GM19395 (cell line): ENCODE results near the gene FGR.
"Not testable (repeated sequence)": the region's sequence is repeated elsewhere in the genome, so short reads cannot be mapped to it uniquely, and the experiment has no call there.

Experiments
- ATAC-seq: cut with Tn5 transposase; IDR thresholded peaks from one replicate; pipeline ENCODE4 v1.9.1; 2021; ENCODE audit warnings: mild to moderate bottlenecking, moderate library complexity; ENCODE audit not compliant: unreplicated experiment

The FGR gene

DNA sequence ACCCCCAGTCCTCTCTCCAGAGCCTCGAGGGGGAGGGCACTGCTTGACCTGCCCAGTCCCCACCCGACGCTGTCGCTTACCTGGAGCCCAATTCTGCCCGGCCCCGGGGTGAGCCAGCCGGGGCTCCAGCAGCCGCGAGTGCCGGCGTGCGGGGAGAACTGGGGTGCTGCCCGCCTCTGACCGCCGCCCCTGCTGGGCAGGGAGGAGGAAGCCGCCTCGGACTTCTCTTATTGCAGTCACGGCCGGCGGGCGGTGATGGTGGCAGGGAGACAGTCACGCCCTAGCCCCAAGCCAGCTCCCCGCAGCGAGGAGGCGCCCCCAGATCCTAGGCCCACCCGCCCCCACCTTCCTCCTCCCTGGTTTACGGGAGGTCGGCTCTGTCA, at the start of gene FGR:
FGR (minus strand) TSS at position 201 of the 383 bp plus-strand sequence. CDS start 11,269 bp downstream, outside the sequence.
- no peak for ATAC-seq

DNA sequence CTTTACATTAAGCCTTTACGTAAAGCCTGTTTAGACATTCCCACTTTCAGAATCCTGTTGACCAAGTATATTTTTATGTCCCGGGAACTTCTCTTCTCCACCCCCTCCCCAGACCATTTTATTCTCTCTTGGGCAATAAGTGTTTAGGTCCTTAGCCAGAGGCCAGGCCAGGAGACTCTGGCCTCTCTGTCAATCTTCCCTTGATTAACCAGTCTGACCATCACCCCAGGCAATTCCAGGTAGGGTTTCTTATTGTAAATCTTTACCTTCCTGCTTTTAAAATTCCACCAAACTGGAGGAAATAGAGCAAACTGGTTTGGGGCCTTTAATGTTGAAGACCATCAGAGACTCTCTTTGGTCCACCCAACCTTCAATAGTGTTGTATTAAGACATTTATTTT, 49.2 kb upstream of the FGR start:
- ATAC-seq: no peak

DNA sequence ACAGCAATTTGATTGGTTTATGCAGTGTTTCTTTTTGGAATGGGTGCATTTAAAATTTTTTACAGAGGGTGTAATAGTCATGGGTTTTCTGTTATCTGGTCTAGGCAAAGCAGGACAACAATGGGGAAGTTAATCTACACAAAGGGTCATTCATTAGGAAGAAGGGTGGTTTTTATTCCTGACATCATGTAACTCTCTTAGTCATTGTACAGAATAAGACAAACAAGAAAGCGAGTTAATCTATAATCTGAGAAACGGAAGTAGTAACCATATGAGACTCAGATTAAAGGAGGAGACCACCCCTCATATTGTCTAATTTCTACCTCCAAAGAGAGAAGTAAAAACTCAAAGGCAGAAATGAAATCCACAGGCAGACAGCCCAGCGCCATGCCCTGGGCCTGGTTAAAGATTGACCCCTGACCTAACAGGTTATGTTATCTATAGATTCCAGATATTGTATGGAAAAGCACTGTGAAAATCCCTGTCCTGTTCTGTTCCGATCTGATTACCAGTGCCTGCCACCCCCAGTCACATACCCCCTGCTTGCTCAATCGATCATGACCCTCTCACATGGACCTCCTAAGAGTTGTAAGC, 47.5 kb upstream of the FGR start:
- ATAC-seq: no peak

DNA sequence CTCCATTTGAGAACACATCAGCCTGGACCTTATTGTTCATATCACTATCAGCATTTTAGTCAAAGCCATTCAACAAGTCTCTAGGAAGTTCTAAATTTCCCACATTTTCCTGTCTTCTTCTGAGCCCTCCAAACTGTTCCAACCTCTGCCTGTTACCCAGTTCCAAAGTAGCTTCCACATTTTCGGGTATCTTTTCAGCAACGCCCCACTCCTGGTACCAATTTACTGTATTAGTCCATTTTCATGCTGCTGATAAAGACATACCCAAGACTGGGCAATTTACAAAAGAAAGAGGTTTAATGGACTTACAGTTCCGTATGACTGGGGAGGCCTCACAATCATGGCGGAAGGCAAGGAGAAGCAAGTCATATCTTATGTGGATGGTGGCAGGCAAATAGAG, 46.6 kb upstream of the FGR start:
- ATAC-seq: not testable (repeated sequence)

DNA sequence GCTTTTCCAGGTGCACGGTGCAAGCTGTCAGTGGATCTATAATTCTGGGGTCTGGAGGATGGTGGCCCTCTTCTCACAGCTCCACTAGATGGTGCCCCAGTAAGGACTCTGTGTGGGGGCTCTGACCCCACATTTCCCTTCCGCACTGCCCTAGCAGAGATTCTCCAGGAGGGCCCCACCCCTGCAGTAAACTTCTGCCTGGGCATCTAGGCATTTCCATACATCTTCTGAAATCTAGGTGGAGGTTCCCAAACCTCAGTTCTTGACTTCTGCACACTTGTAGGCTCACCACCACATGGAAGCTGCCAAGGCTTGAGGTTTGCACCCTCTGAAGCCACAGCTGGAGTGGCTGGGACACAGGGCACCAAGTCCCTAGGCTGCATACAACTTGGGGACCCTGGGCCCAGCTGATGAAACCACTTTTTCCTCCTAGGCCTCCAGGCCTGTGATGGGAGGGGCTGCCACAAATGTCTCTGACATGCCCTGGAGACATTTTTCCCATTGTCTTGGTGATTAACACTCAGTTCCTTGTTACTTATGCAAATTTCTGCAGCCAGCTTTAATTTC, 45.3 kb upstream of the FGR start:
- not testable (repeated sequence) for ATAC-seq

DNA sequence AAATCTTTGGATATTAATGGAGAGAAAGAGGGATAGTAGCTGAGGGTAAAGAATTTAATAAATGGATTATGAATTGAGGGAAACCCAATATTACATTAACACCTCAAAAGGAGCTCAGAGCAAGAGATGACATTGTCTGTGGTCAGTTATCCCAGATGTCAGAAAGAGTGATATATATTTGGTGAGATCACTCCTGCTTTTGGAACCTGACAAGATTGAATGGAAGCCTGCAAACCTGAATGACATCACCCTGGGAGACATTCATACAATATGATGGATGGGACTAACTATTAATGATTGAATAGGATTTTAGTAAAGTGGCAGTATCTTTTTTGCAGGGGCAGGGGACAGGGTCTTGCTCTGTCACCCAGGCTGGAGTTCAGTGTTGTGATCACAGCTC, 43.8 kb upstream of the FGR start:
- ATAC-seq: no peak

DNA sequence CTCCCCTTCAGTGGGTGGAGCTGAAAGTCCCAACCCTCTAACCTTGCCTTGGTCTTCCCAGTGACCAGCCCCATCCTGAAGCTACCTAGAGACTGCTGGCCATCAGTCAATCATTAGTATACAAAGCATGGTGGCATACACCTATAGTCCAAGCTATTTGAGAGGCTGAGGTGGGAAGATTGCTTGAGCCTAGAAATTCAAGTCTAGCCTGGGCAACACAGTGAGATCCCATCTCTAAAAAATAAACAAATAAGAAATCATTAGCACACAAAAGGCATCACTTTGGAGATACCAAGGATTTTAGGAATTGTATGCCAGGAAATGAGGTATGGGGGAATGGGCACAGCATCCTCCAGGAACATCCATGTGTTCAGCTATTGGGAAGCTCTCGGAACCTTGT, 41.4 kb upstream of the FGR start:
- no peak for ATAC-seq

DNA sequence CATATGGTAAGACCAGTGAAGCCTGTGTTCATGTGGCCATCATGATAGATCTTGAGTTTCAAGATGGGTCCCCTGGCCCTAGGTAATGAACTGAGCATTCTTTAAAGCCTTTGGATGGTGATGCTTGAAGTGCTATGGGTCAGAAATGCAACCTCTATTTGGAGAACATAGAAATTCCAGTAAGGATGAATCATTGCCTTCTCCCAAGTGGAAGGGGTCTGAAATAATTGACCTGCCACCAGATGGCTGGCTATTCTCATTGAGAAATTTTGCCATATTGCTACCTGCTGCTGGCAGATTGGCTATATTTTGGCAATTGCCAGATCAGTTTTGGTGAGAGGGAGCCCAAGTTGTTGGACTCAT, 37.7 kb upstream of the FGR start:
- ATAC-seq: no peak

DNA sequence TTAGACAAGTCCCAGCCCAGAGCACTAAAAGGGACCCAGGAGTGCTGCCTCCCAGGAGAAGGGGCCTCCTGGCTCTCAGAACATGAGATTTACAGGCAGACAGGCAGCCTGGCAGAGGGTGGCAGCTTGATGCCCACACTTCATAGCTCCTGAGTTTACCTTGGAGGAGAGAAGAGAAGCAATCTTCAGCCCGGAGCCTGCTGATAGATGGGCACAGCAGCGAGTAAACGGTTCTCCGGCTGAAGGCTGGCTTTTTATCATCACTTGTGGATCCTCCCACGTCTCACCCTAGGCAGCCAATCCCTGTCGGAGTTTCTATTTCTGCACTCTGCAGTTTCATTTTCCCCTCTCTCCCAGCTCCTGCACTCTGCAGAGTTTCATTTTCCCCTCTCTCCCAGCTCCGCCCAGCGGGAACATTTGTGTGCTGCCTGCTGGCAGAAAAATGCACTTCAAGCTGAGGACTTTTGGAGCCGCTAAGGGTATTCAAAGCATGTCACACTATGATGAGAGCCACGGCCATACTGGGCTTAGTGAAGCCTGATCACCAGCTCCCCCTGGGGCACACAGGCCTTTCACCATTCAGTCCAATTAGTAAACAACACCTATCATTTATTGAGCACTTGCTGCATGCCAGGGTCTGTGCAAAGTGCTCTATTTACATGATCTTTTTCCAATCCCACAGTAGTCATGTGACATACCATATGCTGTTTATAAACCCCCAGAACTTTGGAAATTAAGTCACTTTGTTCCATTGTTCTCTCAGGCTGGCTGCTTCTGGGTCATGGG, 37.2 kb upstream of the FGR start, which contains the start of gene IFI6:
IFI6 (minus strand) TSS at position 229 of the 786 bp plus-strand sequence. CDS start 2,878 bp downstream, outside the sequence.
- ATAC-seq: peak; percentile 90

DNA sequence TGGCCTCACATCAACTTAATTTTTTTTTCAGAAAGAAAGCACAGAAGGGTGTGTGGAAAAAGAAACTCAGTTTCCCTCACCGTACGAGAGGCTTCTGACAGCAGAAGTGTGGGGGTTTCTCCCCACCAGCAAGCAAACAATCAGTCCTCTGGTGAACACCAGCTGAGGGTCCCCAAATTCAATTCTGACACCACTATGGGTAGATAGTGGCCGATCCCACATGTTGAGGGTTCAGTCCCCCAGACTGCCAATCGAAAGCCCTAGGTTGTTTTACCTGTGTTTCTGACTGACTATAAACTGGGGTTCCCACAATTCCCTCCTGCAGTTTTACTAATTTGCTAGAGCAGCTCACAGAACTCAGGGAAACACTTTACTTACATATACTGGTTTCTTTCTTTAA, 34.9 kb upstream of the FGR start:
- ATAC-seq: no peak

DNA sequence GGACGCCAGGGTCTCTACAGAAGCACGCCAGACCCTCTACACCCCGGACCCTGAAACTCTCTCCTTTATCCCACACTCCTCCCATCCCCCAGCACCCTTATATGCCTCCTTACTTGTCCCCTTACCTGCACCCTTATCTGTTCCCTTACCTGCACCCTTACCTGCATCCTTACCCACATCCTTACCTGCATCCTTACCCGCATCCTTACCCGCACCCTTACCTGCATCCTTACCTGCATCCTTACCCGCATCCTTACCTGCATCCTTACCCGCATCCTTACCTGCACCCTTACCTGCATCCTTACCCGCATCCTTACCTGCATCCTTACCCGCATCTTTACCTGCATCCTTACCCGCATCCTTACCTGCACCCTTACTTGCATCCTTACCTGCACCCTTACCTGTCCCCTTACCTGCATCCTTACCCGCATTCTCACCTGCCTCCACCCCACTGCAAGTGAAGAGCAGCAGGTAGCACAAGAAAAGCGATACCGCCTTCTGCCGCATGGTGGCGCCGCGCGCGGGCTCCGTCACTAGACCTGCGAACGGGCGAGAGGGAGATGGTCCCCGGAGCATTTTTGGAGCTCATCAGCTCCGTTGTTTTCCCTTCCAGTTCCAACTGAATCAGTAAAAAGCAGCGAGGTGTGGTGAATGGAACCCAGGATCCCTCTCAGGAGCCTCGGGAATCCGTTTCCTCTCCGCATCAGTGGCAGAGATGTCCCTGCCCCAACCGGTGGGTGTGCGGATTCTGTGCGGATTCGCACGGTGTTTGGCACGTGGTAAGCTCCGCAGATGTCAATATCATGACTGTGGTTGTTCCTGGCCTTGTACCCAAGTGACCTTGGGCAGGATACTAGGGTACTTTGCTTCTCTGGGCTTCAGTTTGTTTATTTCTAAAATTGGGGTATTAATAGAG, 34.1 kb upstream of the FGR start:
- no peak for ATAC-seq

DNA sequence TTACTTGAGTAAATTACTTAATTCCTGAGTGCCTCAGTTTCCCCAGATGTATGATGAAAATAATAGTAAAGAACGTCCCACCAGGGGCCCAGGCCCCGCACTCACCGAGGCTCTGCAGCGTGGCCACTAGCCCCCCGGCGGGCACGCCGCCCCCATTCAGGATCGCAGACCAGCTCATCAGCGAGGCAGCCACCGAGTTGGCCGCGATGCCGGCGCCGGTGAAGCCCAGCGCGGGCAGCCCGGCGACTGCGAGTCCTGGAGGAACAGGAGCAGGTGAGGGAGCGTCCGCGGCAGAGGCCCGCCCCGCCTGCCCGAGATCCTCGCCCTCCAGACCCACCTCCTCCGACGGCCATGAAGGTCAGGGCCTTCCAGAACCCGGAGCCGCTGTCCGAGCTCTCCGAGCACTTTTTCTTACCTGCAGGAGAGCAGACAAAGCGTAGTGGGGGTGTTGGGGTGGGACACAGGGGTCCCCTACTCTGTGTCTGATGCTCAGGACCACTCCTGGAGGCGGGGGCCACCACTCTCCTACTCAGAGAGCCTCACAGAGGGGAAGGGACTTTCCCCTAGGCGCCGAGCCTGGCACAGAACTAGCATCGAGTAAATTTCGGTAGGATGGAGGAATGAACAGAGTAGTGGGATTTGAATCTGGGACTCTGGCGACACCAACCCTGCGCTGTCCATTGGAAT, 33.3 kb upstream of the FGR start:
- ATAC-seq: no peak

DNA sequence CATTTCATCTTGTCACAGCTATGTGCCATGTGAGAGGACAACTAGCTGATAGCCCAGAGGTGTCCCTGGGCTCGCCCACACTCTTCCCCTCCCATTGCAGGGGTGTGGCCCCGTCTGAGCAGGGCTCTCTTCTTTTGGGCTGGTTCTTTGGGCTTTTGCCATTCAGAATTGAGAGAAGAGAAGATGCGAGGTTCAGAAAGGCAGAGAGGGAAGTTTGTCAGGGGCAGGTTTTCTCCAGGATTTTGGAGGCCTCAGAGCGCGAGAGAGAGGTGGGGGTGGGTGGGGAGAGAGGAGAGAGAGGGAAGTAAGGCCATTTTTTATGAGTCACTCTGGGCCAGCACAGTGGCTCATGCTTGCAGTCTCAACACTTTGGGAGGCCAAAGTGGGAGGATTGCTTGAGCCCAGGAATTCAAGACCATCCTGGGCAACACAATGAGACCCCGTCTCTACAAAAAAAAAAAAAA, 31.8 kb upstream of the FGR start:
- no peak for ATAC-seq

DNA sequence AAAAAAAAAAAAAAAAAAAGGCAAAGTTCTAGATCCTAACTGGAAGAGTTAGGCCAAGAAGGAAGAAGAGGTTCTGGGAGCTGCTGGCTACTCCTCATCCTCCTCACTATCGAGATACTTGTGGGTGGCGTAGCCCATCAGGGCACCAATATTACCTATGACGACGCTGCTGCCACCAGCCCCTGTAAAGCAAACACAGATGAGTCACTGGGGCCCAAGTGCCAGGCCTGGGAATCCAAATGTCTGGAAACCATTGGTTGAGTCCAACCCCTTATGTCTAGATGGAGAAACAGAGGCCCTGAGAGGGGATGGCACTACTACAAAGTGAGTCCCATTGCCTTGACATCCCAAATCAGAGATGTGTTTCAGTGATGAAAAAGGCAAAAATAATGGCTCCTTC, 31.3 kb upstream of the FGR start:
- ATAC-seq: no peak

DNA sequence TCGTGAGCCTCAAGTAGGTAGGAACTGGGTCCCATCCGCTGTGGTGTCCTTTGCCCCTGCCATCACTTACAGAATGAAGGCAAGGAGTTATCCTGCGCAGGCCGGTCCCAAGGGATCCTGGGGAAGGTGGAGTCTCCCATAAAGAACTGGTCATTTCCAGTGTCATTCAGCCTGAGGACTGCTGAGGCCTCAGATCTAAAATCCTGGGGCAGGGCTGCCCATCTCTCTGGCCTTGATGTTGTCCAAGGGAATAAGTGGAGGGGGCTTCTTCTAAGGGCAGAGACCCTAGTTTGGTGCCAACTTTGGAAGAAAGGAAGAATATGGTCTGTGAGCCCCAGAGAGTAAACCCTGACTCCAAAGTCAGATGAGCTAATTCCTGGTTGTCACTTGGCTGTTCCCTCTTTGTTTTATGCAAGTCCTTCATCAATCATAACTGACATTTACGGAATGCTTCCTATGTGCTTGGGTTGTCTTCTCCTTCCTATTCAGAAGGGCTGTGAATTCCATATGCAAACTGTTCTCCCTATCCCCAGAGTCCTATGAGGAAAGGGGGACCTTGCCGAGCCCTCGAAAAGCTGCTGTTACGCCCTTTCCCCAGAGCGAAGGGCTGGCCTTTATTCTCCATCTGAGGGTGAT, 30.1 kb upstream of the FGR start:
- ATAC-seq: no peak

DNA sequence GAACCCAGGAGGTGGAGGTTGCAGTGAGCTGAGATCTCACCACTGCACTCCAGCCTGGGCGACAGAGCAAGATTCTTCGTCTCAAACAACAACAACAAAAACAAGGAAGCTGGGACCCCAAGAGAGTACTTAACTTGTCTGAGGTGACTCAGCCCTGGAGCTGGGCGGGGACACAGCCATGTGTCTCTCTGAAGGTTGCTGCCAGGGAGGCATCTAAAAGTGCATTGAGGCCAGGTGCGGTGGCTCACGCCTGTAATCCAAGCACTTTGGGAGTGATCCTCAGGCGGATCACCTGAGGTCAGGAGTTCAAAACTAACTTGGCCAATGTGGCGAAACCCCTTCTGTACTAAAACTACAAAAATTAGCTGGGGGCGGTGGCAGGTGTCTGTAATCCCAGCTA, 29.3 kb upstream of the FGR start:
- ATAC-seq: no peak

DNA sequence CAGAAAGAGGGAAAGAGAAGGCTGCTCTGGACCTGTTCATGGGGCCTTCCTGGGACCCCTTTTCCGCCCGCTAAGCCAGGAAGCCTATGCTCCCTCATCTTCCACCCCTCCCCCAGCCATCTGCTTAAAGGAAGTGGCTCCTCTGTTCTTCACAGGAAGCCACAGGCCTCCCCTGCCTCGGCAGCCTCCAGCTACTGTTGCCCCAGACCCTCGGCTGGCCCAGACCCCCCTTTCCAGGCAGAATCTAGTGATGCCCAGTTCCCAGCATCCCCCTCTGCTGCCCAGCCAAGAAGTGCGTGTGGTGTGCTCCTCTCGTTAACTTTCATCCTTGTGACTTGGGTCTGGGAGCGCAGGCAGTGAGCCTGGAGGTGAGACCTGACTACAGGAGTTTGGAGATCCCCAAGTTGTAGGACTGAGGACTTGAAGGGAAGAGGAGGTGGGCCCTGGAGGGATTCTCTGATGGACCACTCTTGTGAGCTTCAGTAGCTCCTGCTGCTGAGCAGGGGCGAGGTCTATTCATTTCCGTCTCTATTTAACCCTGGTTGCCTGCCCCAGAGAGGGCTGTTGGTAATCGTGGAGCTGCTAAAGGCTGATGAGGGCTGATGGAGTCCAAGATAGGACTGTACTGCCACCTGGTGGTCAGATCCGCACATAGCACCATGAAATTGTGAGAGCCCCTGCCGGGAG, 27.9 kb upstream of the FGR start:
- ATAC-seq: peak; percentile 59

DNA sequence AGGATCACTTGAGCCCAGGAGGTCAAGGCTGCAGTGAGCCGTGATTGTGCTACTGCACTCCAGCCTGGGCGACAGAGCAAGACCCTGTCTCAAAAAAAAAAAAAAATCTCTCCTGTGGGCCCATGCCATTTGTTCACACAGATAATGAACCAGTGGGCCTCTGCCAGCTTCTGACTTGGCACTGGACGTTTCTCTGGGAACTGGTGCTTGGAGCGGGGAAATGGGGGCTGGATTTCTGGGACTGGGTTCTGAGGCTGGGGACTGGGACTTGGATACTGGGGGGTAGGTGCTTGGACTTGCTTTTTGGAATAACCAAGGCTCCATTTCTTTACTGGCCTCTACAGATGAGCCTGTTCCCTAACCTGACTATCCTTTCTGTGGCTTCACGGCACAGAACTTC, 27.3 kb upstream of the FGR start:
- ATAC-seq: no peak

DNA sequence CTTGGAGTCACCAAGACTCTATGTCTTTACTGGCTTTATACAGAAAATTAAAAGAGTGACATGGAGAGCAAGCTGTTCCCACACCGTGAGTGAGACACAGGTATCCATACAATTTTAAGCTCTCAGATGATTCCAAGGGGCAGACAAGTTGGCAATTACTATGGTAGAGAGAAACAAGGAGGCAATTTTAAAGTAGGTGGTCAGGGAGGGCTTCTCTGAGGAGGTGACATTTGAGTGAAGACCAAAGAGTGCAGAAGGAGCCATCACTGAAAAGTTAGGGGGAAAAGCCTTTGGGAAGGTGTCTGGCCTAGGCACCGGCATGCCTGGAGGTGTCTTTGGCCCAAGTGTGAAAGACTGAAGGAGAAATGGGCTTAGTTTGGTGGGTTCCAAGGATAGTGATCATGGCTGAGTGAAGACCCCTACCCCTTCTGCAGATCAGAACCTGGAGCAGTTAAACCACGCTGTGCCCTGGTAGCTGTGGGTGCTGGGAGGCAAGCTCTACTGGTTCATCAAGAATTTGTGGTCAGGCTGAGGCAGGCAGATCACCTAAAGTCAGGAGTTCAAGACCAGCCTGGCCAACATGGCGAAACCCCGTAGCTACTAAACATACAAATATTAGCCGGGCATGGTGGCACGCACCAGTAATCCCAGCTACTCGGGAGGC, 26.6 kb upstream of the FGR start:
- ATAC-seq: no peak
